Activated CD8-positive, alpha-beta memory T cell treated with anti-CD3 and anti-CD28 coated beads for 24 hours (primary cell): ENCODE results near the gene GSE1.

Experiments
- DNase-seq: peaks from one replicate; pipeline ENCODE4 v3.0.0-alpha.2; 2020

Gene GSE1

GRCh38 chr16:85612801-85613603, at the start of gene GSE1:
Gene GSE1 (plus strand): TSS chr16:85613322. CDS start chr16:85613392, 70 bp downstream.
- DNase-seq: peak; percentile 84

- no peak for DNase-seq
These were observed 49.4 kb upstream of the GSE1 start for GRCh38 chr16:85563515-85564276.

DNA sequence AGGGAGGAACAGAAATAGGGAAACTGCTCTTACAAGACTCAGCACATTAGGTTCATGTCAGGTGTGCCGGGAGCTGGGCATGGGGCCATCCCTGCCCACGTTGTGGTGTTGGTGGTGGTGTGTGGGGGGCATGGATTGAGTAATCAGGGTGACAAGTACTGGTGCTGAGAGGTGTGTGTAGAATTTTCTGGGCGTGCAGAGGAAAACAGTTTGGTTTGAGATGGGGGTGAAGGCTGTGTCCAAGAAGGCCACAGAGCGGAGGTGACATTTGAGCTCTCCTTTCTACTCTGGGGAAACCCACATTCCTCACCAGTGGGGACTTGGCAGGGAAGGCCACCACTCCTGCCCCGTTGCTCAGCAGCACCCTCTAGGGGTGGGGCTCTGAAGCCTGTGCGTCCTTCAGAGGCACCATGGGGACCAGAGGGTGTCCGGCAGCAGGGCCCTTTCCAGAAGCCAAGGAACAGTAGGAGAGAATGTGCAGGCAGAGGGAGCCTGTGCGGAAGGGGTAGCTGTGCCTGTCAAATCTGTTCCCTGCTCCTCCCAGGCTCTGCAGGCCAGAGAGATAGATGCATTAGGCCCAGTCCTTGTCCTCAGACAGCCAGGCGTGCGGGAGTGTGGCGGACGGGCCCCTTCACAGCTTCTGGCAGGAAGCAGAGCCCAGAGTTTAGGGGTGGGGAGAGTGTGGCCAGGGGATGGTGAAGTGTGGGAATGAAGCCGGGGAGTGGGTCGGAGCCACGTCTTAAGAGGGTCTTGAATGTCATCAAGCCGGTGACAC, 48.7 kb upstream of the GSE1 start:
- DNase-seq: peak; percentile 74

DNA sequence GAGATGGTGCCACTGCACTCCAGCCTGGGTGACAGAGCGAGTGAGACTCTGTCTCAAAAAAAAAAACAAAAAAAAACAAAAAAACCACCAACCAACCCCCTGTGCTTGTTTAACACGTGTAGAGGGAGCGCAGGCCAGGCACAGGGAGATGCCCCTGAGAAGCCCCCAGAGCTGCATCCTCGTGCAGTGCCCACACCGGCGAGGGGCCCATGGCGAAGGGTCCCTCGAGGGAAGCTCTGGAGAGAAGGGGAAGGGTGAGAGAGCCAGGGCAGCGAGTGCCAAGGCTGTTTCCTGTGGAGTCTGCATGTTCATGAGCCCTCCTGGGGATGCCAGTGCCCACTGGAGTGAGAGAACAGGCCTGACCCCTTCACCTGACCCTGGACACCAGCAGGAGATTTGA, 47.8 kb upstream of the GSE1 start:
- DNase-seq: no peak

- DNase-seq: no peak
These were observed 47.2 kb upstream of the GSE1 start for GRCh38 chr16:85565801-85566526.

DNA sequence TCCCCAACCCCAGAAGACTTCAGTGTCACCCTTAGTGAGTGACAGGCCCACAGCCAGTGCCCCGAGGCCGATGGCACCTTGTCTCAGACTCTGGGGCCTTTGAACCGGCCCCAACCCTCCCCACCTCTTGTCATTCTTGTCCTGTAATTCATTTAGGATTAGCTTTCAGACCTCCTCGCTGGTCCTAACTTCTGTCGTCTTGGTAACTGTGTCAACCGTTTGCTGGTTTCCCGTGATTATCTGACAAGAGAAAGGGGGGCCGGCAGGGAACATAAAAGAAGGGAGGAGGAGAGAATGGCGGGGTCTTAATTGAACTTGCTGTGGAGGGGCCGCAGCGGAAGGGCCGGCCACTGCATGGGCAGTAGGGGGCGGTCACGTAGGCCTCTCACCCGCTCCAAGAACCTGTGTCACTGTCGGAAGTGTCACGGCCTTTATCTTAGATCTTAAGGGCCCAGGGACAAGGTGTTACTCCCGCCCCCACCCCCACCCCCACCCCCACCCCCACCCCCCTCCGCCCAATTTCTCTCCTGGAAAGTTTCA, 46.5 kb upstream of the GSE1 start:
- no peak for DNase-seq

DNA sequence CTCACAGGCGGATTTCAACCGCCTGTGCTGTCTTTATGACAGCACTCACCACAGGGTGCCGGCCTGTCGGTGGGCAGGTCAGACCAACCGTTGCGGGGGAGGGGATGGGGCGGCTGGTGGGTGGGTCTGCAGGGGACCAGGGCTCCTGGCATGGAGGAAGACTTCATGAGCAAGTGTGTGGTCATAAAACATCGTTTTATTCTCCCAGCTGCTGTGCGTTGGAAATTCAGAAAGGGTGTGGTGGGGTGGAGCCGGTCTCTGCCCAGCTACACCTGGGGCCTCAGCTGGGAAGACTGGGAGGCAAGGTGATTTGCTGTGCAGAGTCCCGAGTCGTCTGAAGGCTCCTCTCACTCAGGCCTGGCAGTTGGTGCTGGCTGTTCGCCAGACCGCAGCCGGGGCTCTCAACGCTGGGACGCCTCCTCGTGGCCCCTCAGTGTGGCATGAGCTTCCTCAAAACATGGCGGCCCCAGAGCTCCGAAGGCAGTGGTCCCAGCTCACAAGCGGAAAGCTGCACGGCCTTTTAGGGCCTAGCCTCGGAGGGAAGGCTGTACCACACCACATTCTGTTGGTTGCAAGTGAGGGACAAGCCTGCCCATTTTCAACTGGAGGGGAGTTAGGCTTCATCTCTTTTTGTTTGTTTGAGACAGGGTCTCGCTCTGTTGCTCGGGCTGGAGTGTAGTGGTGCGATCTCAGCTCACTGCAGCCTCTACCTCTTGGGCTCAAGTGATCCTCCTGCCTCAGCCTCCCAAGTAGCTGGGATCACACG, 45.8 kb upstream of the GSE1 start:
- DNase-seq: no peak

DNA sequence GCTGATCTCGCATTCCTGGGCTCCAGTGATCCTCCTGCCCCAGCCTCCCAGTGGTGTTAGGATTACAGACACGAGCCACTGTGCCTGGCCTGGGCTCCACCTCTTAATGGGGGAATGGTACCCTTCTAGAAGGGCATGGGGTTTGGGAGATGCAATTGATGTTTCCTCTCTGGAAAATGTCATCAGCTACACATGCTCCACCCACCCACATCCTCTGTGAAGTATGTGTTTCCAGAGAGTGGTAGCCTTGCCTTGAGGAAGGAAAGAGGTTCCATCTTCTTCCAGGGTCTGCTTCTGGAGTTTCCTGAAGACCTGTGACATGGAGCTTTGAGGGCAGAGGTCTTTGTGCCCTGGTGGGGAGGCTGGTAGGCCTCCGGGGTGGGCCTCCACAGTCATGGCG, 45.2 kb upstream of the GSE1 start:
- no peak for DNase-seq

GRCh38 chr16:85568519-85568918, 44.6 kb upstream of the GSE1 start:
- DNase-seq: no peak

DNA sequence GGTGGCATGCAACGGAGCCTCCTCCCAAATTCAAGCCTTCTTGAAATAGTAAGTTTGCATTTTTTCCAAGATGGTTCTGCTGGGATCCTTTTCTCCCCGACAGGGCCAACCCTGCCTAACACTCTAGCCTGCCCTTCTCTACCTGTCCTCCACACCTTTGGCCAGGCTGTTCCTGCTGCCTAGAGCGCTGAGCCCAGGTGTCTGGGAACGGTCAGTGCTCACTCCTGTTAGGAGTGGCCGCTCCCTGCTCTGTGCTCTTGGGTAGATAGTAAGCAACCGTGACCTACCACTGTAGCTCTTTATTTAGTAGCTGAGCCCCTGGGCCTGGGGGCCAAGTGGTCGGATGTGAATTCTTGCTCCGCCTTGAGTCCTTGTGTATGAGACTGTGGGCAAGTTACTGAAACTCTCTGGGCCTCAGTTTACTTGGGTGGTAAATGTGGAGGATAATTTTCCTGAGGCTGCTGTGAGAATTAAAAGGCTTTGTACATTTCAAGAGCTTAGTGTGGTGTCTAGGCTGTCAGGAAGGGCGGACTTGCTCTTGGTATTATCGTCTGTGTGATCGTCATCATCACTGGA, 44.0 kb upstream of the GSE1 start:
- no peak for DNase-seq

- DNase-seq: peak; percentile 82
These were observed 43.4 kb upstream of the GSE1 start for GRCh38 chr16:85569615-85570212.

GRCh38 chr16:85570213-85570734, 42.8 kb upstream of the GSE1 start:
- peak; percentile 78 for DNase-seq

GRCh38 chr16:85570735-85571562, 42.2 kb upstream of the GSE1 start:
- DNase-seq: no peak

DNA sequence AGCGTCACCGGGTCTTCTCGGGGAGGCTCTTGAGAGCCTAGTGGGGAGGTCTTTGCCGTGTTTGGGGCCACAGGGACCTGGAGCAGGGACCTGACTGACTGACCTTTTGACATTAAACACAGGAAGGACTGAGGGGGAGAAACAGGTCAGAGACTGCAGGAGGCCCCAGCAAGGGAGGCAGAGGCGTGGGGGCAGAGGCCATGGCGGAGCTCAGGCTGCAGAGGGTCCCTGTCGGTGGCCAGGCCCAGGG, 41.6 kb upstream of the GSE1 start:
- no peak for DNase-seq

DNA sequence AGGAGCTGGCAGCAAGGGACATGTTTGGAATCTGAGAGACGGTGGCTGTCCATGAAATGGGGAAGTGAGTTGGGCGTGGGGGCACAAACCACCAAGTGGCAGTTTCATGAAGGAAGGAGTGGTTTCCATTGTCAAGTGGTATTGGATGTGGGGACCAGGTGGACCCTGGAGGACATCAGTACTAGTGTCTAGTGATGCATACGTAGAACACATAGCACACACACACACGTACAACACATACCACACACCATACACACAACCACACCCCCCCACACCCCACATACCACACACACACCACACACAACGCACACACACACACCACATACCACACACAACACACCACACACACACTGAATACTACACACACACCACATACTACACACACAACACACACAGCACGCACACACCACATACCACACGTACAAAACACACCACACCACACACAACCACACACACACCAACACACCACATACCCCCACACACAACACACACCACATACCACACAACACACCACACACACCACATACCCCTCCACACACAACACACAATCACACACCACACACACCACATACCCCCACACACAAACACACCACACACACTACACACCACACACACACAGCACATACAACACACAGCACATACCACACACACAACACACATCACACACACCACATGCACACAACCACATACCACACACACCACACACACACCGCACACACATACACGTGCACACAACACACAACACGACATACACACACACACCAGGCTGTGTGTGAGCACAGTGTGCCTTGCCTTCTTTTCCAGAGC, 41.1 kb upstream of the GSE1 start:
- no peak for DNase-seq

DNA sequence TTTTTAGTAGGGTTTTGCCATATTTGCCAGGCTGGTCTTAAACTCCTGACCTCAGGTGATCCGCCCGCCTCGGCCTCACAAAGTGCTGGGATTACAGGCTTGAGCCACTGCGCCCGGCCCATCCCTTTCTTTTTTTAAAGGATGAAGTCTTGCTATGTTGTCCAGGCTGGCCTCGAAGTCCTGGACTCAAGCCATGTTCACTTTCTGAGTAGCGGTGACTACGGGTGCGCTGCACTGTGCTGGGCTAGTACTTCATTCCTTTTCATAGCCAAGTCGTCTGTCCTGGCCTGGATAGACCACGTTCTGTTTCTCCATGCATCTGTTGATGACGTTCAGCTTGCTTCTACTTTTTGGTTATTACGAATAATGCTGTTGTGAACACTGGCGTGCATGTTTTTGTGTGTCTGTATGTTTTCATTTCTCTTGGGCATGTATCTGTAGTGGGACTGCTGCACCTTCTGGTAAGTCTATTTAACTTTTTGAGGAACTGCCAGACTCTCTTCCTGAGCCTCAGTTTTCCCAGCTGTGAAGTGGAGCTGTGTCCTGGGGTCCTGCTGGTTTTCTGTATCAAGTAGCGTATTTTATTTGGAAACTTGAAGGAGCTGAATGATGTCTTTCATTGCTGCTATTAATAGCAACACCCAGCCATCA, 40.0 kb upstream of the GSE1 start:
- no peak for DNase-seq

GRCh38 chr16:85573696-85574641, 39.2 kb upstream of the GSE1 start:
- no peak for DNase-seq
